ENCODE measurements around the gene GNPTG. TPM values are rescaled to one million over a fixed set of nuclear protein-coding genes. Genes with fewer than 3 reads are reported as not detected.

Gene GNPTG
- total RNA-seq, 1 donor from 2014 or later: 50.5 TPM

DNA sequence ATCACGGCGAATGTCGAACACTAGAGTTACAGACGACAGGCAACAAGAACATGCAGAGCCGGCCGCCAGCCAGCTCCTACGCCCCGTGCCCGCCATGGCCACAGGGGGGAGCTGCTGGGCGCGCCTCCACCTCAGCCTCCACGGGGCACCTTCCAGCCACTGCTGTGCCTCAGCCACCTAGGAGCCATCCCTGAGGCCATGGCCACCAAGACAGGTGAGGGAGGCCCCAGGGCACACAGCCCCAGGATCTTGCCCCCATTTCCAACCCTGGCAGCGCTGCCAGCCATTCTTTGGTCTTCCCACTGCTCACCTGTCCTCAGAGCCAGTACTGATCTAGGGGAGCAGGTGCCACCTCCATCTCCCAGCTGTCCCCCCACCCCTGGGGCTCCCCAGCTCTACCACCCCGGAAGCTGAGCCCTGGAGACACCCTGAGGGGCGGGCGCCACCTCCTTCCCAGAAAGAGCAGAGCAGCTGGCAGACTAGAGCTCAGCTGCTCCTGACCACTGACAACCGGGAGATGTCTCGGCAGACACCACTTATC lies 11.8 kb downstream of the GNPTG start:
- H3K36me3 Mint-ChIP-seq (ENCODE audit: unreplicated experiment): no peaks in the 10 kb centered on the region
- H3K4me3 Mint-ChIP-seq (ENCODE audit: unreplicated experiment): no peak overlapping the region
- DNase-seq: peak; percentile 85
- no peak overlapping the region for H3K27ac Mint-ChIP-seq (ENCODE audit: unreplicated experiment)
- peaks cover 3% of the 10 kb centered on the region for H3K27me3 Mint-ChIP-seq (ENCODE audit: unreplicated experiment)
- H3K9me3 Mint-ChIP-seq (ENCODE audit: unreplicated experiment): no peaks in the 10 kb centered on the region
- peak; percentile 83 for TF ChIP-seq CTCF (IDR thresholded peaks at IDR 0.05; ENCODE audit: partially characterized antibody, unreplicated experiment)
- no peaks in the 10 kb centered on the region for H3K4me1 Mint-ChIP-seq (ENCODE audit: low read depth, unreplicated experiment)

DNA sequence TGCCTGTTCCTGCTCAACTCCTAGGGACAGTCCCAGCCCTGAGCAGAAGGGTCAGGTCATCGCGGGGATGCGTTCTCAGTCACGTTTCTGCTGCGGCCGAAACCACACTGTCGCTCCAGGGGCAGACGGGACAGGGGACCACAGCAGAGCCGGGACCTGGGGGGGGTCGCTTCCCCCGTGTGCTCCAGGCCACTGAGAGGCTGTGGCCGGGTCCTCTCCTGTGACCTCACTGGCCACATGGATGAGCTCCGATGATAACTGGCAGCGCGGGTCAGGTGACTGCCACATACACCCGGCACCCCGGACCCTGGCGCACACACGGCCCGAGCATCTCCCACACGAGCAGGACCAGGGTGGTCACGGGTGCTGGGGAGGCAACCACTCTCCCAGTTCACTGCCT lies 12.8 kb downstream of the GNPTG start:
- no peak for DNase-seq
- no peak overlapping the region for H3K4me3 Mint-ChIP-seq (ENCODE audit: unreplicated experiment)
- H3K27ac Mint-ChIP-seq (ENCODE audit: unreplicated experiment): no peak overlapping the region
- peaks cover 3% of the 10 kb centered on the region for H3K27me3 Mint-ChIP-seq (ENCODE audit: unreplicated experiment)
- H3K36me3 Mint-ChIP-seq (ENCODE audit: unreplicated experiment): no peaks in the 10 kb centered on the region
- H3K9me3 Mint-ChIP-seq (ENCODE audit: unreplicated experiment): no peaks in the 10 kb centered on the region
- no peak for TF ChIP-seq CTCF (IDR thresholded peaks at IDR 0.05; ENCODE audit: partially characterized antibody, unreplicated experiment)
- no peaks in the 10 kb centered on the region for H3K4me1 Mint-ChIP-seq (ENCODE audit: low read depth, unreplicated experiment)

- H3K36me3 Mint-ChIP-seq (ENCODE audit: unreplicated experiment): no peaks in the 10 kb centered on the region
- DNase-seq: no peak
- H3K4me3 Mint-ChIP-seq (ENCODE audit: unreplicated experiment): no peak overlapping the region
- H3K27me3 Mint-ChIP-seq (ENCODE audit: unreplicated experiment): peaks cover 5% of the 10 kb centered on the region
- H3K4me1 Mint-ChIP-seq (ENCODE audit: low read depth, unreplicated experiment): no peaks in the 10 kb centered on the region
- no peak for TF ChIP-seq CTCF (IDR thresholded peaks at IDR 0.05; ENCODE audit: partially characterized antibody, unreplicated experiment)
- H3K9me3 Mint-ChIP-seq (ENCODE audit: unreplicated experiment): no peaks in the 10 kb centered on the region
- H3K27ac Mint-ChIP-seq (ENCODE audit: unreplicated experiment): no peak overlapping the region
These were observed 14.5 kb downstream of the GNPTG start for GRCh38 chr16:1366060-1366711.

DNA sequence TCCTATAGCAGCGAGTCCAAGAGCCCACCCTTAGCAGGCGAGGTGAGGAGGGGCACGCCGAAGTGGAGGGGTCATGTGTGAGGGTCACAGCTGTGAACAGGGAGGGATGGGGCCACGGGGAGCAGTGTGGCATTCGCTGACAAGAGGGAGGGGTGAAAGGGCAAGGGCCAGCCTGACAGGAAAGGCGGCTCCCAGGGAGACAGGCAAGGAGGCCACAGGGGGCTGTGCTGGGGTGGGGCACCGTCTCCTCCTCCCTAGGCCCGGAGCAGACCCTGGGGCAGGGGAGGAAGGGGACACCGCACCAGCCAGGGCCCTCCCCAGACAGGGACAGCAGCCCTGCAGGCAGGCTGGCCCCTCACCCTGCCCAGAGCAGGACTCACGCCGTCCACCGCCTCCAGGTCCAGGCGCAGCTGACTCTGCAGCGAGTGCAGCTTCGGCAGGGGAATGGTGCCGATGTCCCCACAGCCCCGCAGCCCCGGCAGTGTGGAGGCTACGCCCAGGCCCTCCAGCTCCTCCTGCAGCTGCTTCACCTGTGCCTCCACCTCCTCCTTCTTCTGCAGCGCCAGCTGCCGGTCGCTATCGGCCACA lies 15.1 kb downstream of the GNPTG start:
- Mint-ChIP-seq H3K4me1 (ENCODE audit: low read depth, unreplicated experiment) (no peaks in the 10 kb centered on the region), H3K9me3 (ENCODE audit: unreplicated experiment) (no peaks in the 10 kb centered on the region)

More for the DNA sequence above, 15.1 kb downstream of the GNPTG start:
- peaks cover 7% of the 10 kb centered on the region for H3K27me3 Mint-ChIP-seq (ENCODE audit: unreplicated experiment)
- no peak for DNase-seq
- TF ChIP-seq CTCF (IDR thresholded peaks at IDR 0.05; ENCODE audit: partially characterized antibody, unreplicated experiment): no peak
- H3K4me3 Mint-ChIP-seq (ENCODE audit: unreplicated experiment): no peak overlapping the region
- H3K27ac Mint-ChIP-seq (ENCODE audit: unreplicated experiment): no peak overlapping the region
- no peaks in the 10 kb centered on the region for H3K36me3 Mint-ChIP-seq (ENCODE audit: unreplicated experiment)
